HepG2 (cell line): Measurements from ENCODE around the gene SLCO4A1. TPM values are rescaled to one million over a fixed set of nuclear protein-coding genes. Genes with fewer than 3 reads are reported as not detected.

Experiments
- FOSL2 ChIP-seq: sonication (generic); formaldehyde crosslinking; IDR thresholded peaks from 2 replicates; pipeline ENCODE4 v1.4.0; 2020; ENCODE audit warnings: missing genetic modification reagents
- HOXA5 ChIP-seq: sonication (generic); formaldehyde crosslinking; IDR thresholded peaks from 2 replicates; pipeline ENCODE4 v1.4.0; 2020; ENCODE audit warnings: missing genetic modification reagents
- IRF2 ChIP-seq: IDR thresholded peaks from 2 replicates; pipeline ENCODE4 v1.6.1; 2018; ENCODE audit warnings: missing genetic modification reagents, missing compliant biosample characterization
- KDM5B ChIP-seq: sonication (generic); formaldehyde crosslinking; IDR thresholded peaks from 2 replicates; pipeline ENCODE4 v1.4.0; 2020; ENCODE audit warnings: missing genetic modification reagents, mild to moderate bottlenecking, borderline replicate concordance
- LCORL ChIP-seq, 2 experiments: fragments of 450-650 bp in 1 of 2; sonication (generic) in 1 of 2; formaldehyde crosslinking in 1 of 2; IDR thresholded peaks; 2 replicates each; pipeline versions ENCODE4 v1.5.0 to v1.6.1; 2017 to 2020; ENCODE audit warnings: antibody characterized with exemption in 1 of 2, missing genetic modification reagents in 1 of 2
- MAF1 ChIP-seq: sonication (generic); formaldehyde crosslinking; IDR thresholded peaks from 2 replicates; pipeline ENCODE4 v1.5.0; 2020; ENCODE audit warnings: missing genetic modification reagents, borderline replicate concordance
- MTF2 ChIP-seq: sonication (generic); formaldehyde crosslinking; IDR thresholded peaks from 2 replicates; pipeline ENCODE4 v1.5.0; 2020; ENCODE audit warnings: missing genetic modification reagents, borderline replicate concordance
- SALL1 ChIP-seq: sonication (generic); formaldehyde crosslinking; IDR thresholded peaks from 2 replicates; pipeline ENCODE4 v1.8.0; 2022; ENCODE audit warnings: mild to moderate bottlenecking, missing genetic modification reagents
- TGIF2 ChIP-seq: IDR thresholded peaks from 2 replicates; pipeline ENCODE4 v1.6.1; 2016; ENCODE audit warnings: control low read depth, missing compliant biosample characterization
- U2AF2 ChIP-seq: fragments of 200-400 bp; formaldehyde crosslinking; IDR thresholded peaks from 2 replicates; pipeline ENCODE4 v1.6.1; 2017; ENCODE audit warnings: low read depth, mild to moderate bottlenecking, low read length
- XRCC5 ChIP-seq: fragments of 200-400 bp; formaldehyde crosslinking; optimal IDR thresholded peaks from 2 replicates; pipeline ENCODE3; 2017; ENCODE audit warnings: mild to moderate bottlenecking, low read length
- ZBTB20 ChIP-seq: sonication (generic); formaldehyde crosslinking; IDR thresholded peaks from 2 replicates; pipeline ENCODE4 v1.8.1; 2023; ENCODE audit warnings: missing genetic modification reagents, low read depth, mild to moderate bottlenecking, borderline replicate concordance
- ZNF205 ChIP-seq: IDR thresholded peaks from 2 replicates; pipeline ENCODE4 v1.6.1; 2018; ENCODE audit warnings: missing biosample characterization, missing genetic modification reagents
- ZNF335 ChIP-seq: sonication (generic); formaldehyde crosslinking; IDR thresholded peaks from 2 replicates; pipeline ENCODE4 v1.4.0; 2020; ENCODE audit warnings: missing genetic modification reagents
- ZNF441 ChIP-seq: sonication (generic); formaldehyde crosslinking; IDR thresholded peaks from 2 replicates; pipeline ENCODE4 v1.7.0; 2021; ENCODE audit warnings: missing genetic modification reagents, borderline replicate concordance
- ZNF629 ChIP-seq: sonication (generic); formaldehyde crosslinking; conservative IDR thresholded peaks from 2 replicates; pipeline ENCODE4 v1.5.0; 2020; ENCODE audit warnings: missing genetic modification reagents
- polyA plus RNA-seq, 8 experiments: library from polyadenylated mRNA; depleted of rRNA in 3 of 8; stranded (reverse) in 7 of 8; unstranded in 1 of 8; fragments of >200 nt; fragmentation: Illumina TruSeq in 4 of 8; extraction: Trizol in 4 of 8; gene quantifications; 2 replicates each; pipeline versions ENCODE4 v1.2.1 to v1.2.3, GENCODE V29; 2011 to 2016; ENCODE audit warnings: low read depth in 4 of 8, missing spikeins in 1 of 8, mixed read lengths in 1 of 8; ENCODE audit not compliant: insufficient read depth in 1 of 8
- total RNA-seq, 5 experiments: library from RNA; depleted of rRNA; stranded (reverse); fragments of >200 nt; fragmentation: Illumina TruSeq; extraction: Trizol; gene quantifications; 2 replicates each; pipeline ENCODE4 v1.2.3, GENCODE V29; 2016; ENCODE audit warnings: low read depth in 1 of 5
- TF ChIP-seq, protein P1 (sequence below): IDR thresholded peaks from 2 replicates; pipeline ENCODE4 v1.6.1; 2018; ENCODE audit warnings: missing genetic modification reagents, mild to moderate bottlenecking, missing compliant biosample characterization
- TF ChIP-seq, protein P2 (sequence below): sonication (generic); formaldehyde crosslinking; IDR thresholded peaks from 2 replicates; pipeline ENCODE4; 2020; ENCODE audit warnings: missing genetic modification reagents, mild to moderate bottlenecking, borderline replicate concordance
- TF ChIP-seq, protein P3 (sequence below): sonication (generic); formaldehyde crosslinking; IDR thresholded peaks from 2 replicates; pipeline ENCODE4 v1.4.0; 2020; ENCODE audit warnings: missing genetic modification reagents, low read depth, mild to moderate bottlenecking, borderline replicate concordance
- TF ChIP-seq, protein P4 (sequence below): sonication (generic); formaldehyde crosslinking; IDR thresholded peaks from 2 replicates; pipeline ENCODE4 v1.9.0; 2022; ENCODE audit warnings: low read depth, missing genetic modification reagents
- TF ChIP-seq, protein P5 (sequence below): sonication (generic); formaldehyde crosslinking; IDR thresholded peaks from 2 replicates; pipeline ENCODE4 v1.5.1; 2020; ENCODE audit warnings: mild to moderate bottlenecking, moderate library complexity, missing genetic modification reagents

SLCO4A1 gene
- total and polyA plus RNA-seq, 2 of the 13 experiments (the other 11 are each of a cell fraction or from before 2014, with no cell fraction given), result 55.5 to 112 TPM

DNA sequence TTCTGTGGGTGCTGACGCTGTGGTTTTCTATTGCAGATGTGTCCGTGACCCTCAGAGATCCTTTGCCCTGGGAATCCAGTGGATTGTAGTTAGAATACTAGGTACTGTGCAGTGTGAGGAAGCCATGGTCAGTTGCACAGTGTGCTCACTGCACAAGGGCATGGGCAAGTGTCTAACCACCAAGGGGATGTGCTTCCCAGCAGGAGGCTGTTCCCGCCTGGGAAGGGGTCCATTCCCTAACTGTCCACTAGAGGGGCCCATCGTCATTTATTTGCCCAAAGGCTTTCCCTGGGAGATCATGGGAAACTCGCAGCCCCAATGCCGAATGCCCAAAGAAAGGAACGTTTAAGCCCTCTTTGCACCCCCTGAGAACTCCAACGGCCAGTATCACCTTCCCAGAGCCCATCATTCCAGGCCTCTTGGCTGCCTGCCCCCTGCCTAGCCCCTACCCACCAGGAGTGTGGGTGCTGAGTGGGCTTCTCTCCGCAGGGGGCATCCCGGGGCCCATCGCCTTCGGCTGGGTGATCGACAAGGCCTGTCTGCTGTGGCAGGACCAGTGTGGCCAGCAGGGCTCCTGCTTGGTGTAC is 26.2 kb downstream of the SLCO4A1 start (continued):
- TF ChIP-seq TGIF2 (CRISPR knock-in tag) (0 out of 2 replicates have a peak, but pooled peaks have one; percentile 50), ZNF629 (CRISPR knock-in tag) (0 out of 2 replicates have a peak, but pooled peaks have one; percentile 5), ZNF205 (CRISPR knock-in tag) (0 out of 2 replicates have a peak, but pooled peaks have one; percentile 16), FOSL2 (CRISPR knock-in tag) (peak; percentile 56), IRF2 (CRISPR knock-in tag) (peak; percentile 79), MTF2 (CRISPR knock-in tag) (peak; percentile 65; the same call in 1 of the 2 replicates), ZBTB20 (0 out of 2 replicates have a peak, but pooled peaks have one; percentile 50), ZNF441 (peak; percentile 62; the same call in 1 of the 2 replicates), HOXA5 (CRISPR knock-in tag) (peak; percentile 76), XRCC5 (peak; percentile 98), LCORL (IDR thresholded peaks at IDR 0.05) (no peak), LCORL (CRISPR knock-in tag; IDR thresholded peaks at IDR 0.05) (peak; percentile 92), SALL1 (CRISPR knock-in tag) (peak; percentile 71), ZNF335 (CRISPR knock-in tag) (0 out of 2 replicates have a peak, but pooled peaks have one; percentile 31), KDM5B (CRISPR knock-in tag) (no peak), MAF1 (CRISPR knock-in tag) (0 out of 2 replicates have a peak, but pooled peaks have one; percentile 55), U2AF2 (0 out of 2 replicates have a peak, but pooled peaks have one; percentile 17)
- TF ChIP-seq, protein P1, sequence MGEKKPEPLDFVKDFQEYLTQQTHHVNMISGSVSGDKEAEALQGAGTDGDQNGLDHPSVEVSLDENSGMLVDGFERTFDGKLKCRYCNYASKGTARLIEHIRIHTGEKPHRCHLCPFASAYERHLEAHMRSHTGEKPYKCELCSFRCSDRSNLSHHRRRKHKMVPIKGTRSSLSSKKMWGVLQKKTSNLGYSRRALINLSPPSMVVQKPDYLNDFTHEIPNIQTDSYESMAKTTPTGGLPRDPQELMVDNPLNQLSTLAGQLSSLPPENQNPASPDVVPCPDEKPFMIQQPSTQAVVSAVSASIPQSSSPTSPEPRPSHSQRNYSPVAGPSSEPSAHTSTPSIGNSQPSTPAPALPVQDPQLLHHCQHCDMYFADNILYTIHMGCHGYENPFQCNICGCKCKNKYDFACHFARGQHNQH (CRISPR knock-in tag), result peak; percentile 70; the same call in 1 of the 2 replicates
- TF ChIP-seq, protein P2, sequence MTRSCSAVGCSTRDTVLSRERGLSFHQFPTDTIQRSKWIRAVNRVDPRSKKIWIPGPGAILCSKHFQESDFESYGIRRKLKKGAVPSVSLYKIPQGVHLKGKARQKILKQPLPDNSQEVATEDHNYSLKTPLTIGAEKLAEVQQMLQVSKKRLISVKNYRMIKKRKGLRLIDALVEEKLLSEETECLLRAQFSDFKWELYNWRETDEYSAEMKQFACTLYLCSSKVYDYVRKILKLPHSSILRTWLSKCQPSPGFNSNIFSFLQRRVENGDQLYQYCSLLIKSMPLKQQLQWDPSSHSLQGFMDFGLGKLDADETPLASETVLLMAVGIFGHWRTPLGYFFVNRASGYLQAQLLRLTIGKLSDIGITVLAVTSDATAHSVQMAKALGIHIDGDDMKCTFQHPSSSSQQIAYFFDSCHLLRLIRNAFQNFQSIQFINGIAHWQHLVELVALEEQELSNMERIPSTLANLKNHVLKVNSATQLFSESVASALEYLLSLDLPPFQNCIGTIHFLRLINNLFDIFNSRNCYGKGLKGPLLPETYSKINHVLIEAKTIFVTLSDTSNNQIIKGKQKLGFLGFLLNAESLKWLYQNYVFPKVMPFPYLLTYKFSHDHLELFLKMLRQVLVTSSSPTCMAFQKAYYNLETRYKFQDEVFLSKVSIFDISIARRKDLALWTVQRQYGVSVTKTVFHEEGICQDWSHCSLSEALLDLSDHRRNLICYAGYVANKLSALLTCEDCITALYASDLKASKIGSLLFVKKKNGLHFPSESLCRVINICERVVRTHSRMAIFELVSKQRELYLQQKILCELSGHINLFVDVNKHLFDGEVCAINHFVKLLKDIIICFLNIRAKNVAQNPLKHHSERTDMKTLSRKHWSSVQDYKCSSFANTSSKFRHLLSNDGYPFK (CRISPR knock-in tag), result peak; percentile 59; the same call in 1 of the 2 replicates
- TF ChIP-seq, protein P3, sequence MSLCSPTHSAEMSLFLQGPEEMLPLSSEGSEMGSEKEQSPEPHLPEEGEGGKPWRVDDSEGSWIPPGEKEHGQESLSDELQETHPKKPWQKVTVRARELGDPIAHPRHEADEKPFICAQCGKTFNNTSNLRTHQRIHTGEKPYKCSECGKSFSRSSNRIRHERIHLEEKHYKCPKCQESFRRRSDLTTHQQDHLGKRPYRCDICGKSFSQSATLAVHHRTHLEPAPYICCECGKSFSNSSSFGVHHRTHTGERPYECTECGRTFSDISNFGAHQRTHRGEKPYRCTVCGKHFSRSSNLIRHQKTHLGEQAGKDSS (CRISPR knock-in tag), result no peak
- TF ChIP-seq, protein P4, sequence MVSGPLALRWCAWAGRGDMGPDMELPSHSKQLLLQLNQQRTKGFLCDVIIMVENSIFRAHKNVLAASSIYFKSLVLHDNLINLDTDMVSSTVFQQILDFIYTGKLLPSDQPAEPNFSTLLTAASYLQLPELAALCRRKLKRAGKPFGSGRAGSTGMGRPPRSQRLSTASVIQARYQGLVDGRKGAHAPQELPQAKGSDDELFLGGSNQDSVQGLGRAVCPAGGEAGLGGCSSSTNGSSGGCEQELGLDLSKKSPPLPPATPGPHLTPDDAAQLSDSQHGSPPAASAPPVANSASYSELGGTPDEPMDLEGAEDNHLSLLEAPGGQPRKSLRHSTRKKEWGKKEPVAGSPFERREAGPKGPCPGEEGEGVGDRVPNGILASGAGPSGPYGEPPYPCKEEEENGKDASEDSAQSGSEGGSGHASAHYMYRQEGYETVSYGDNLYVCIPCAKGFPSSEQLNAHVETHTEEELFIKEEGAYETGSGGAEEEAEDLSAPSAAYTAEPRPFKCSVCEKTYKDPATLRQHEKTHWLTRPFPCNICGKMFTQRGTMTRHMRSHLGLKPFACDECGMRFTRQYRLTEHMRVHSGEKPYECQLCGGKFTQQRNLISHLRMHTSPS (CRISPR knock-in tag), result 0 out of 2 replicates have a peak, but pooled peaks have one; percentile 58
- TF ChIP-seq, protein P5, sequence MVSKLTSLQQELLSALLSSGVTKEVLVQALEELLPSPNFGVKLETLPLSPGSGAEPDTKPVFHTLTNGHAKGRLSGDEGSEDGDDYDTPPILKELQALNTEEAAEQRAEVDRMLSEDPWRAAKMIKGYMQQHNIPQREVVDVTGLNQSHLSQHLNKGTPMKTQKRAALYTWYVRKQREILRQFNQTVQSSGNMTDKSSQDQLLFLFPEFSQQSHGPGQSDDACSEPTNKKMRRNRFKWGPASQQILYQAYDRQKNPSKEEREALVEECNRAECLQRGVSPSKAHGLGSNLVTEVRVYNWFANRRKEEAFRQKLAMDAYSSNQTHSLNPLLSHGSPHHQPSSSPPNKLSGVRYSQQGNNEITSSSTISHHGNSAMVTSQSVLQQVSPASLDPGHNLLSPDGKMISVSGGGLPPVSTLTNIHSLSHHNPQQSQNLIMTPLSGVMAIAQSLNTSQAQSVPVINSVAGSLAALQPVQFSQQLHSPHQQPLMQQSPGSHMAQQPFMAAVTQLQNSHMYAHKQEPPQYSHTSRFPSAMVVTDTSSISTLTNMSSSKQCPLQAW (CRISPR knock-in tag), result 0 out of 2 replicates have a peak, but pooled peaks have one; percentile 33
